Measurements from ENCODE around the gene KNTC1. TPM values are rescaled to one million over a fixed set of nuclear protein-coding genes. Genes with fewer than 3 reads are reported as not detected.
"Not testable (repeated sequence)": the region's sequence is repeated elsewhere in the genome, so short reads cannot be mapped to it uniquely, and the experiment has no call there.

The KNTC1 gene
- total RNA-seq, 1 experiment from 2014 or later, result 111 TPM

DNA sequence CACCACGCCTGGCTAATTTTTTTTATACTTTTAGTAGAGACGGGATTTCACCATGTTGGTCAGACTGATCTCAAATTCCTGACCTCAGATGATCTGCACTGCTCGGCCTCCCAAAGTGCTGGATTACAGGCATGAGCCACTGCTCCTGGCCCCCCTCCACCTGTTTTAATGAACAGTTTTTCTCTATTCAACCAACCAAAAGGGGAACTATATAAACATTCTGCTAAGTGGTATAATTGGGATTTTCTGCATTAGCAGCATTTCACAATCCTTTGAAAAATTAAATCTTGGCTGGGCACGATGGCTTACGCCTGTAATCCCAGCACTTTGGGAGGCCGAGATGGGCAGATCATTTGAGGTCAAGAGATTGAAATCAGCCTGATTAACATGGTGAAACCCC, 44.8 kb downstream of the KNTC1 start:
- POLR2A ChIA-PET (ENCODE audit: low non-redundant PET), result no interaction called here
- intact Hi-C loops (cut with micrococcal nuclease; ENCODE audit: unreplicated experiment), result no loop called here
- TF ChIP-seq CTCF (conservative IDR thresholded peaks at IDR 0.05; ENCODE audit: low read depth, low read length) (no peak), EZH2 (IDR thresholded peaks at IDR 0.05; ENCODE audit: borderline replicate concordance, low read depth, low read length, poor library complexity, severe bottlenecking) (no peak)
- no peak overlapping the region for H3K4me3 ChIP-seq (ENCODE audit: low read depth, low read length, poor library complexity, severe bottlenecking)
- CTCF ChIA-PET, result no interaction called here
- H3K27me3 ChIP-seq (replicated peaks; ENCODE audit: insufficient read depth, low read depth, low read length, poor library complexity), result no peaks in the 10 kb centered on the region
- no peaks in the 10 kb centered on the region for H3K9me3 ChIP-seq (ENCODE audit: low read depth, low read length, poor library complexity, severe bottlenecking)
- no TSS peak for BruUV-seq (replicated peaks)
- H3K4me1 ChIP-seq (ENCODE audit: insufficient read depth, low read length, poor library complexity, severe bottlenecking), result no peaks in the 10 kb centered on the region
- no peak overlapping the region for H3K27ac ChIP-seq (ENCODE audit: low read depth, low read length, poor library complexity, severe bottlenecking)
- peaks cover 85% of the 10 kb centered on the region for H3K36me3 ChIP-seq (ENCODE audit: insufficient read depth, low read length, poor library complexity, severe bottlenecking)
- no peak for DNase-seq (ENCODE audit: low spot score)

GRCh38 chr12:122583294-122583693, 56.2 kb downstream of the KNTC1 start:
- DNase-seq (ENCODE audit: low spot score); H3K27ac ChIP-seq (ENCODE audit: low read depth, low read length, poor library complexity, severe bottlenecking); H3K4me1 ChIP-seq (ENCODE audit: insufficient read depth, low read length, poor library complexity, severe bottlenecking); POLR2A ChIA-PET (ENCODE audit: low non-redundant PET); BruUV-seq (replicated peaks); intact Hi-C loops (cut with micrococcal nuclease; ENCODE audit: unreplicated experiment); H3K4me3 ChIP-seq (ENCODE audit: low read depth, low read length, poor library complexity, severe bottlenecking); H3K9me3 ChIP-seq (ENCODE audit: low read depth, low read length, poor library complexity, severe bottlenecking); CTCF ChIA-PET; H3K27me3 ChIP-seq (replicated peaks; ENCODE audit: insufficient read depth, low read depth, low read length, poor library complexity): not testable (repeated sequence)
- peaks cover 84% of the 10 kb centered on the region for H3K36me3 ChIP-seq (ENCODE audit: insufficient read depth, low read length, poor library complexity, severe bottlenecking)

DNA sequence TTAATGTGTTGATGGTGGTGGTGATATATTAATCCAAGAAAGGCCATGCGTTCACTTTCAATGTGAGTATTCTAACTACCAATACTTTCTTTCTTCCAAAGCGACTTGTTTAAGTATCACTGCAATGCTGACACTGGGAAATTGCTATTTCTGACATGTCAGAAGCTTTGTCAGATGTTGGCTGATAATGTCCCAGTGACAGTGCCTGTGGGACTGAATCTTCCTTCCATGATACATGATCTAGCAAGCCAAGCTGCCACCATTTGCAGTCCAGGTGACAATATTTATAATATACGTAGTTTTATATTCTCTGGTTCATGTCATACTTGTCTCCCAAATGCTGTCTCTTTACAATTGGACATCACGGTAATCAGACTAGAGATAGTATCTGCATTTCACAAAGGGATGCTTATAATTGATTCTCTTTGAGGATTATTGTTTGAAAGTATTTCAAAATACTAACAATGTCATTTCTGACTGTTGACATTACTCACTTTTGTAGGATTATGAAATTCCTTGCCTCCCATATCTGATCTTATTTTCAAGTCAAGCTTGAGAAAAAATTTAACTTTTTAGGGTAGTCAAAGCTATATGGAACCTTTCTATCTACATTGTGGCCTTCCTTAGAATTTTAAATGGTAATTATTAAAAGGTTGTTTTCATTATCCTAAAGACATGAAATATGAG, 57.3 kb downstream of the KNTC1 start:
- Histone ChIP-seq H3K36me3 (ENCODE audit: insufficient read depth, low read length, poor library complexity, severe bottlenecking) (peaks cover 86% of the 10 kb centered on the region), H3K4me1 (ENCODE audit: insufficient read depth, low read length, poor library complexity, severe bottlenecking) (no peaks in the 10 kb centered on the region), H3K4me3 (ENCODE audit: low read depth, low read length, poor library complexity, severe bottlenecking) (no peak overlapping the region), H3K27me3 (replicated peaks; ENCODE audit: insufficient read depth, low read depth, low read length, poor library complexity) (no peaks in the 10 kb centered on the region), H3K27ac (ENCODE audit: low read depth, low read length, poor library complexity, severe bottlenecking) (no peak overlapping the region), H3K9me3 (ENCODE audit: low read depth, low read length, poor library complexity, severe bottlenecking) (no peaks in the 10 kb centered on the region)
- intact Hi-C loops (cut with micrococcal nuclease; ENCODE audit: unreplicated experiment), result no loop called here
- BruUV-seq (replicated peaks), result no TSS peak
- TF ChIP-seq EZH2 (IDR thresholded peaks at IDR 0.05; ENCODE audit: borderline replicate concordance, low read depth, low read length, poor library complexity, severe bottlenecking) (no peak), CTCF (conservative IDR thresholded peaks at IDR 0.05; ENCODE audit: low read depth, low read length) (no peak)
- POLR2A ChIA-PET (ENCODE audit: low non-redundant PET), result no interaction called here
- CTCF ChIA-PET, result no interaction called here
- no peak for DNase-seq (ENCODE audit: low spot score)

- no TSS peak for BruUV-seq (replicated peaks)
- CTCF ChIA-PET, result no interaction called here
Measured at GRCh38 chr12:122590990-122591389, 63.9 kb downstream of the KNTC1 start.

GRCh38 chr12:122591966-122592365, 64.9 kb downstream of the KNTC1 start:
- H3K4me3 ChIP-seq (ENCODE audit: low read depth, low read length, poor library complexity, severe bottlenecking); H3K9me3 ChIP-seq (ENCODE audit: low read depth, low read length, poor library complexity, severe bottlenecking); H3K27me3 ChIP-seq (replicated peaks; ENCODE audit: insufficient read depth, low read depth, low read length, poor library complexity); intact Hi-C loops (cut with micrococcal nuclease; ENCODE audit: unreplicated experiment); H3K27ac ChIP-seq (ENCODE audit: low read depth, low read length, poor library complexity, severe bottlenecking); H3K4me1 ChIP-seq (ENCODE audit: insufficient read depth, low read length, poor library complexity, severe bottlenecking); DNase-seq (ENCODE audit: low spot score); POLR2A ChIA-PET (ENCODE audit: low non-redundant PET); BruUV-seq (replicated peaks); CTCF ChIA-PET: not testable (repeated sequence)
- peaks cover 60% of the 10 kb centered on the region for H3K36me3 ChIP-seq (ENCODE audit: insufficient read depth, low read length, poor library complexity, severe bottlenecking)

More at GRCh38 chr12:122590990-122591389, 63.9 kb downstream of the KNTC1 start:
- no peaks in the 10 kb centered on the region for H3K9me3 ChIP-seq (ENCODE audit: low read depth, low read length, poor library complexity, severe bottlenecking)
- TF ChIP-seq EZH2 (IDR thresholded peaks at IDR 0.05; ENCODE audit: borderline replicate concordance, low read depth, low read length, poor library complexity, severe bottlenecking), result no peak
- no peaks in the 10 kb centered on the region for H3K4me1 ChIP-seq (ENCODE audit: insufficient read depth, low read length, poor library complexity, severe bottlenecking)
- peaks cover 67% of the 10 kb centered on the region for H3K36me3 ChIP-seq (ENCODE audit: insufficient read depth, low read length, poor library complexity, severe bottlenecking)
- POLR2A ChIA-PET (ENCODE audit: low non-redundant PET), result no interaction called here
- H3K27me3 ChIP-seq (replicated peaks; ENCODE audit: insufficient read depth, low read depth, low read length, poor library complexity), result no peaks in the 10 kb centered on the region
- intact Hi-C loops (cut with micrococcal nuclease; ENCODE audit: unreplicated experiment), result no loop called here
- no peak for DNase-seq (ENCODE audit: low spot score)
- no peak overlapping the region for H3K27ac ChIP-seq (ENCODE audit: low read depth, low read length, poor library complexity, severe bottlenecking)
- no peak overlapping the region for H3K4me3 ChIP-seq (ENCODE audit: low read depth, low read length, poor library complexity, severe bottlenecking)

DNA sequence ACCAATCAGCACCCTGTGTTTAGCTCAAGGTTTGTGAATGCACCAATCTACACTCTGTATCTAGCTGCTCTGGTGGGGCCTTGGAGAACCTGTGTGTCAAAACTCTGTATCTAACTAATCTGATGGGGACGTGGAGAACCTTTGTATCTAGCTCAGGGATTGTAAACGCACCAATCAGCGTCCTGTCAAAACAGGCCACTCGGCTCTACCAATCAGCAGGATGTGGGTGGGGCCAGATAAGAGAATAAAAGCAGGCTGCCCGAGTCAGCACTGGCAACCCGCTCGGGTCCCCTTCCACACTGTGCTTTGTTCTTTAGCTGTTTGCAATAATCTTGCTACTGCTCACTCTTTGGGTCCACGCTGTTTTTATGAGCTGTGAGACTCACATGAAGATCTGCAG, 65.5 kb downstream of the KNTC1 start:
- H3K4me3 ChIP-seq (ENCODE audit: low read depth, low read length, poor library complexity, severe bottlenecking); CTCF ChIA-PET; intact Hi-C loops (cut with micrococcal nuclease; ENCODE audit: unreplicated experiment); H3K27me3 ChIP-seq (replicated peaks; ENCODE audit: insufficient read depth, low read depth, low read length, poor library complexity); H3K9me3 ChIP-seq (ENCODE audit: low read depth, low read length, poor library complexity, severe bottlenecking); POLR2A ChIA-PET (ENCODE audit: low non-redundant PET); BruUV-seq (replicated peaks); H3K27ac ChIP-seq (ENCODE audit: low read depth, low read length, poor library complexity, severe bottlenecking); H3K4me1 ChIP-seq (ENCODE audit: insufficient read depth, low read length, poor library complexity, severe bottlenecking); DNase-seq (ENCODE audit: low spot score): not testable (repeated sequence)
- peaks cover 57% of the 10 kb centered on the region for H3K36me3 ChIP-seq (ENCODE audit: insufficient read depth, low read length, poor library complexity, severe bottlenecking)
